ENCODE measurements around the gene GRAMD4. TPM values are rescaled to one million over a fixed set of nuclear protein-coding genes. Genes with fewer than 3 reads are reported as not detected.
A peak's percentile ranks its signal among the peaks of the same experiment; 100 is the strongest.

The GRAMD4 gene
- total and polyA plus RNA-seq, 2 donors (not counting 1 experiment from before 2014, with no cell fraction given), result 17.0 to 88.1 TPM

- Mint-ChIP-seq H3K27me3 (no peaks in the 10 kb centered on the region), H3K4me1 (peaks cover 38% of the 10 kb centered on the region), H3K9me3 (ENCODE audit: insufficient read depth) (no peaks in the 10 kb centered on the region), H3K4me3 (no peak overlapping the region), H3K27ac (no peak overlapping the region)
- no peak overlapping the region for H2AFZ ChIP-seq (ENCODE audit: insufficient read depth, low read depth, low read length, poor library complexity, severe bottlenecking)
- H3K4me2 ChIP-seq (replicated peaks; ENCODE audit: low read depth, low read length, poor library complexity, severe bottlenecking), result no peak overlapping the region
- H3K36me3 ChIP-seq (replicated peaks in 1 of 2; ENCODE audit: control extremely low read depth in 1 of 2, control insufficient read depth in 1 of 2, extremely low read depth in 1 of 2, insufficient read depth in 2 of 2, low read length in 1 of 2), result no peaks in the 10 kb centered on the region
- H3K4me1 ChIP-seq (ENCODE audit: control insufficient read depth in 2 of 2, insufficient read depth in 2 of 2, low read length in 2 of 2), result peaks cover 8 to 39% of the 10 kb centered on the region in 2 donors
- intact Hi-C loops (cut with micrococcal nuclease), result no loop called here
- no peaks in the 10 kb centered on the region for H3K9me3 ChIP-seq (ENCODE audit: control extremely low read depth in 1 of 3, control insufficient read depth in 2 of 3, insufficient read depth in 1 of 3, low read length in 2 of 3)
- H3K79me2 ChIP-seq (ENCODE audit: control insufficient read depth, insufficient read depth, low read length), result peaks cover 81% of the 10 kb centered on the region
- H3K4me3 ChIP-seq (ENCODE audit: control extremely low read depth in 1 of 5, extremely low read depth in 1 of 5, insufficient read depth in 1 of 5, low read depth in 2 of 5, low read length in 4 of 5), result no peak overlapping the region
- WGBS (ENCODE audit: insufficient coverage), result 83% methylated on average over 14 of the region's 18 CpGs
- ChIA-PET CTCF (interaction anchor here (0.6 to 4.0 kb wide), 3 partner anchors 11 to 35 kb away, joined by 3 to 16 read pairs (median 4); no protein-coding TSS in a partner anchor), POLR2A (interaction anchor here (0.7 to 1.4 kb wide), 3 partner anchors 11 to 62 kb away, joined by 3 read pairs; no protein-coding TSS in a partner anchor)
- H3K9ac ChIP-seq (ENCODE audit: low read length), result no peak overlapping the region
- peaks cover 34% of the 10 kb centered on the region for H4K20me1 ChIP-seq (ENCODE audit: control insufficient read depth, insufficient read depth, low read length, poor library complexity, severe bottlenecking)
- no peak for DNase-seq
- TF ChIP-seq CTCF (IDR thresholded peaks at IDR 0.05), result no peak
- no peak for TF ChIP-seq EZH2 (IDR thresholded peaks at IDR 0.05; ENCODE audit: borderline replicate concordance, insufficient read depth, low read depth, low read length, poor library complexity, severe bottlenecking)
- H3K27me3 ChIP-seq (replicated peaks in 1 of 4; ENCODE audit: control extremely low read depth in 1 of 4, control insufficient read depth in 3 of 4, insufficient read depth in 4 of 4, low read length in 3 of 4), result no peaks in the 10 kb centered on the region
- no peak for ATAC-seq (ENCODE audit: low read depth)
- no peak overlapping the region for H3K27ac ChIP-seq (ENCODE audit: low read length in 2 of 2)
These were observed 21.3 kb upstream of the GRAMD4 start for GRCh38 chr22:46598737-46599424.

DNA sequence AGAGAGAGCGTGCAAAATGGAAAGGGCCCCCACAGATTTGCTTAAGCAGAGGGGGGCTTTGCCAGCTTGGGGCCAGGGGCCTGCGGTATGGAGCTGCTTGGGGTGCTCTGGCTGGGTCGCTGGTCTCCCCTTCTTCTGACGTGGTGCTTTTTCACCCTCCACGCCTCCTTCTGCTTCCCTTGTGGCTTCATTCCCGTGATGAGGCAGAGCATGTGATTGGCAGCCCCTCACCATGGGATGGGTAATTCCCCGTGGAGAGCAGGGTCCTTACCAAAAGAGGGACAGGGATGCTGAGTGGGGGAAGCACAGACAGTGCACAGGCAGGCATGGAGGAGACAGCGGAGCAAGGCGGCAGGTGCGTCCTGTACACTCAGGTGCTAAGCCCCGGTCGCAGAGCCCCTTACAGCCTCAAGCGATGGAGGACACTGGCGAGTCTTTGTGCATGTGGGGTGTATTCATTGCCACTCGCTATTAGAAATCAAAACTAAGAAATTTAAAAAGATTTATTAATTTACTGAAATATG, 19.9 kb upstream of the GRAMD4 start:
- peak overlapping the region; percentile 4 for H3K27ac Mint-ChIP-seq
- peaks cover 81% of the 10 kb centered on the region for H3K79me2 ChIP-seq (ENCODE audit: control insufficient read depth, insufficient read depth, low read length)
- peaks cover 4% of the 10 kb centered on the region for H3K9me3 Mint-ChIP-seq (ENCODE audit: insufficient read depth)
- H3K36me3 ChIP-seq (replicated peaks in 1 of 2; ENCODE audit: control extremely low read depth in 1 of 2, control insufficient read depth in 1 of 2, extremely low read depth in 1 of 2, insufficient read depth in 2 of 2, low read length in 1 of 2), result no peaks in the 10 kb centered on the region
- no peak overlapping the region for H2AFZ ChIP-seq (ENCODE audit: insufficient read depth, low read depth, low read length, poor library complexity, severe bottlenecking)
- H4K20me1 ChIP-seq (ENCODE audit: control insufficient read depth, insufficient read depth, low read length, poor library complexity, severe bottlenecking), result peaks cover 35% of the 10 kb centered on the region
- TF ChIP-seq CTCF (IDR thresholded peaks at IDR 0.05) (no peak), EZH2 (IDR thresholded peaks at IDR 0.05; ENCODE audit: borderline replicate concordance, insufficient read depth, low read depth, low read length, poor library complexity, severe bottlenecking) (no peak)
- no peak overlapping the region for H3K4me3 Mint-ChIP-seq
- no peaks in the 10 kb centered on the region for H3K27me3 ChIP-seq (replicated peaks in 1 of 4; ENCODE audit: control extremely low read depth in 1 of 4, control insufficient read depth in 3 of 4, insufficient read depth in 4 of 4, low read length in 3 of 4)
- H3K4me1 Mint-ChIP-seq, result peaks cover 43% of the 10 kb centered on the region
- H3K9me3 ChIP-seq (ENCODE audit: control extremely low read depth in 1 of 3, control insufficient read depth in 2 of 3, insufficient read depth in 1 of 3, low read length in 2 of 3), result no peaks in the 10 kb centered on the region
- H3K4me1 ChIP-seq (ENCODE audit: control insufficient read depth in 2 of 2, insufficient read depth in 2 of 2, low read length in 2 of 2), result peaks cover 15 to 32% of the 10 kb centered on the region in 2 donors
- no peak overlapping the region for H3K9ac ChIP-seq (ENCODE audit: low read length)
- ChIA-PET CTCF (interaction anchor here (4.0 kb wide), 1 partner anchor 37 kb away, joined by 16 read pairs; no protein-coding TSS in a partner anchor), POLR2A (interaction anchor here (1.4 kb wide), 1 partner anchor 12 kb away, joined by 3 read pairs; no protein-coding TSS in a partner anchor)
- H3K27me3 Mint-ChIP-seq, result no peaks in the 10 kb centered on the region
- DNase-seq (peak; percentile 62), ATAC-seq (ENCODE audit: low read depth) (peak; percentile 71)
- peak overlapping the region; percentile 19 for H3K4me2 ChIP-seq (replicated peaks; ENCODE audit: low read depth, low read length, poor library complexity, severe bottlenecking)
- WGBS (ENCODE audit: insufficient coverage), result 21% methylated on average over 9 of the region's 15 CpGs
- H3K27ac ChIP-seq (ENCODE audit: low read length in 2 of 2), result no peak overlapping the region
- intact Hi-C loops (cut with micrococcal nuclease), result no loop called here
- H3K4me3 ChIP-seq (ENCODE audit: control extremely low read depth in 1 of 5, extremely low read depth in 1 of 5, insufficient read depth in 1 of 5, low read depth in 2 of 5, low read length in 4 of 5), result no peak overlapping the region

All from B cell (primary cell).